ENCODE data around the gene PPBP. TPM values are rescaled to one million over a fixed set of nuclear protein-coding genes. Genes with fewer than 3 reads are reported as not detected.

The PPBP gene
- total RNA-seq, 1 donor from 2014 or later: 0.33 TPM

GRCh38 chr4:74030285-74030684 lies 42.3 kb upstream of the PPBP start:
- Mint-ChIP-seq H3K27ac (no peak overlapping the region), H3K9me3 (peaks cover 5% of the 10 kb centered on the region), H3K4me3 (no peak overlapping the region), H3K4me1 (no peaks in the 10 kb centered on the region), H3K27me3 (peaks cover 11% of the 10 kb centered on the region), H3K36me3 (ENCODE audit: low read depth) (no peaks in the 10 kb centered on the region)
- no peak for DNase-seq
- no peak for ATAC-seq (ENCODE audit: low read depth)
- TF ChIP-seq CTCF (IDR thresholded peaks at IDR 0.05): no peak
- ChIA-PET CTCF (no interaction called here), POLR2A (no interaction called here)
- intact Hi-C loops (cut with micrococcal nuclease): no loop called here

GRCh38 chr4:74028504-74028903 lies 40.5 kb upstream of the PPBP start:
- Mint-ChIP-seq H3K27ac (no peak overlapping the region), H3K9me3 (peaks cover 6% of the 10 kb centered on the region), H3K4me3 (no peak overlapping the region), H3K36me3 (ENCODE audit: low read depth) (no peaks in the 10 kb centered on the region), H3K4me1 (no peaks in the 10 kb centered on the region), H3K27me3 (peaks cover 11% of the 10 kb centered on the region)
- ATAC-seq (ENCODE audit: low read depth) (no peak), DNase-seq (no peak)
- POLR2A ChIA-PET: no interaction called here
- CTCF ChIA-PET: no interaction called here
- no peak for TF ChIP-seq CTCF (IDR thresholded peaks at IDR 0.05)
- intact Hi-C loops (cut with micrococcal nuclease): no loop called here

- ChIA-PET CTCF (no interaction called here), POLR2A (interaction anchor here (0.7 kb wide), 1 partner anchor 89 kb away, joined by 3 read pairs; no protein-coding TSS in a partner anchor)
- Mint-ChIP-seq H3K36me3 (ENCODE audit: low read depth) (no peaks in the 10 kb centered on the region), H3K27me3 (peaks cover 1% of the 10 kb centered on the region), H3K9me3 (peaks cover 6% of the 10 kb centered on the region), H3K27ac (no peak overlapping the region), H3K4me1 (no peaks in the 10 kb centered on the region), H3K4me3 (no peak overlapping the region)
- ATAC-seq (ENCODE audit: low read depth): no peak
- TF ChIP-seq CTCF (IDR thresholded peaks at IDR 0.05): no peak
- no peak for DNase-seq
- intact Hi-C loops (cut with micrococcal nuclease): no loop called here
Measured at GRCh38 chr4:74023709-74024108, 35.7 kb upstream of the PPBP start.

GRCh38 chr4:74021601-74022000 lies 33.6 kb upstream of the PPBP start:
- ChIA-PET POLR2A (no interaction called here), CTCF (no interaction called here)
- H3K4me3 Mint-ChIP-seq: no peak overlapping the region
- peaks cover 4% of the 10 kb centered on the region for H3K9me3 Mint-ChIP-seq
- no peaks in the 10 kb centered on the region for H3K4me1 Mint-ChIP-seq
- TF ChIP-seq CTCF (IDR thresholded peaks at IDR 0.05): no peak
- H3K36me3 Mint-ChIP-seq (ENCODE audit: low read depth): no peaks in the 10 kb centered on the region
- intact Hi-C loops (cut with micrococcal nuclease): no loop called here
- DNase-seq (no peak), ATAC-seq (ENCODE audit: low read depth) (no peak)
- H3K27me3 Mint-ChIP-seq: peaks cover 3% of the 10 kb centered on the region
- H3K27ac Mint-ChIP-seq: no peak overlapping the region

- Mint-ChIP-seq H3K4me1 (no peaks in the 10 kb centered on the region), H3K27me3 (peaks cover 3% of the 10 kb centered on the region), H3K36me3 (ENCODE audit: low read depth) (no peaks in the 10 kb centered on the region), H3K27ac (no peak overlapping the region), H3K9me3 (peaks cover 2% of the 10 kb centered on the region), H3K4me3 (no peak overlapping the region)
- intact Hi-C loops (cut with micrococcal nuclease): no loop called here
- ChIA-PET CTCF (no interaction called here), POLR2A (no interaction called here)
- TF ChIP-seq CTCF (IDR thresholded peaks at IDR 0.05): no peak
- ATAC-seq (ENCODE audit: low read depth) (no peak), DNase-seq (no peak)
Measured at GRCh38 chr4:74018771-74019170, 30.8 kb upstream of the PPBP start.
